Myometrial cell (primary cell): Measurements from ENCODE around the gene TRAK2. TPM values are rescaled to one million over a fixed set of nuclear protein-coding genes. Genes with fewer than 3 reads are reported as not detected.

ENCODE experiments used
- total RNA-seq: library from RNA; depleted of rRNA; stranded (reverse); fragments of >200 nt; gene quantifications from 2 replicates; pipeline ENCODE4 v1.2.3, GENCODE V29; 2015

Gene TRAK2
- 37.8 and 40.1 TPM in 2 replicates for total RNA-seq

GRCh38 chr2:201451292-201452057 lies at the start of gene TRAK2, which contains the start of gene STRADB:
TRAK2 (minus strand) TSS chr2:201451458; CDS start chr2:201420507, 30,951 bp downstream.
STRADB (plus strand) TSS chr2:201451740; CDS start chr2:201454841, 3,101 bp downstream.

GRCh38 chr2:201357221-201357620 lies 94.0 kb downstream of the TRAK2 start, which contains the start of gene FLACC1:
FLACC1 (minus strand) TSS chr2:201357345; CDS start chr2:201351404, 5,941 bp downstream.

Other genes with a start within 250 kb of the TRAK2 start
- gene CASP8, start 190.9 kb downstream of the TRAK2 start, total RNA-seq, result 15.6 and 27.6 TPM in 2 replicates
- 0.35 TPM in 1 of 2 replicates, not detected in the other for gene FLACC1, start 94.1 kb downstream of the TRAK2 start, total RNA-seq
- 67.2 and 86.5 TPM in 2 replicates for gene STRADB, start 282 bp upstream of the TRAK2 start, total RNA-seq
- 27.1 and 29.1 TPM in 2 replicates for gene TMEM237, start 192.0 kb upstream of the TRAK2 start, total RNA-seq
- gene MPP4, start 247.2 kb upstream of the TRAK2 start, total RNA-seq, result 3.4 and 3.5 TPM in 2 replicates